GM18873 (cell line): ENCODE data around the gene TCERG1.

ENCODE experiments used
- ATAC-seq: cut with Tn5 transposase; IDR thresholded peaks from one replicate; pipeline ENCODE4 v1.9.1; 2021; ENCODE audit warnings: mild to moderate bottlenecking, moderate library complexity, moderate number of reproducible peaks; ENCODE audit not compliant: unreplicated experiment, low FRiP score

TCERG1 gene

DNA sequence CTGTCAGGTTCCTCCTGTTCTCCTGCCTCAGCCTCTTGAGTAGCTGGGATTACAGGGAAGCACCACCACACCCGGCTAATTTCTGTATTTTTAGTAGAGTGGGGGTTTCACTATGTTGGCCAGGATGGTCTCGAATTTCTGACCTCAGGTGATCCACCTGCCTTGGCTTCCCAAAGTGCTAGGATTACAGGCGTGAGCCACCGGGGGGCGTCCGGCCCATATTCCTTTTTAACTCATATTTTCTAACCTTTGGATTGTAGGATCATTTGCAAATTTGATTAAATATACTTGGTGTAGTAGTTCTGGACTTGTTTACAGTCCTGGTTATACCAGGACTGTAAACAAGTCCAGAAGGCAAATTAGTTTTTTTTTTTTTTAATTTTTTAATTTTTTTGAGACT lies 4.3 kb downstream of the TCERG1 start:
- ATAC-seq = no peak

DNA sequence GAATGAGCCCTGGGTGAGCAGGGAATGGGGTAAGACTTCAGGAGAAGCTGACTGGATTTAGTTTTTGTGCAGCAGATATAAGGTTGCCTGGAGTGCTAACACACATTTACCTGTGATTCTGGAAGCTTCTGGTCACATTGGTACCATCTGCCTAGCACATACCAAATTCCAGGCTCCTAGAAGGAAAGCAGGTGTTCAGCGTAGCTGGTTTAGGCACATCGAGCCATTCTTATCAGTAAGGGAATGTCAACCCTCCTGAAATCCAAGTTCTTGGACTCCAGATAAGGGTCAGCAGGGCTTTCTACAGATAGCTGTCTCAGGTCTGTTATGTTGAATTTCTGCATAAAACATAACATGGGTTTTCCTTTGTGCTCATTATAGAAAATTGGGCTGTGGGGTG lies 10.3 kb downstream of the TCERG1 start:
- no peak for ATAC-seq

DNA sequence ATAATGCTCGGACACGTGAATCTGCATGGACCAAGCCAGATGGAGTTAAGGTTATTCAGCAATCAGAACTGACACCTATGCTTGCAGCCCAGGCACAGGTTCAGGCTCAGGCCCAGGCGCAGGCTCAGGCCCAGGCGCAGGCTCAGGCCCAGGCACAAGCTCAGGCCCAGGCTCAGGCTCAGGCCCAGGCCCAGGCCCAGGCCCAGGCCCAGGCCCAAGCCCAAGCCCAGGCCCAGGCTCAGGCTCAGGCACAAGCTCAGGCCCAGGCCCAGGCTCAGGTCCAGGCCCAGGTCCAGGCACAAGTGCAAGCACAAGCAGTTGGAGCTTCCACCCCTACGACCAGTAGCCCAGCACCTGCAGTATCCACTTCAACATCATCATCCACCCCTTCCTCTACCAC lies 11.8 kb downstream of the TCERG1 start:
- no peak for ATAC-seq

DNA sequence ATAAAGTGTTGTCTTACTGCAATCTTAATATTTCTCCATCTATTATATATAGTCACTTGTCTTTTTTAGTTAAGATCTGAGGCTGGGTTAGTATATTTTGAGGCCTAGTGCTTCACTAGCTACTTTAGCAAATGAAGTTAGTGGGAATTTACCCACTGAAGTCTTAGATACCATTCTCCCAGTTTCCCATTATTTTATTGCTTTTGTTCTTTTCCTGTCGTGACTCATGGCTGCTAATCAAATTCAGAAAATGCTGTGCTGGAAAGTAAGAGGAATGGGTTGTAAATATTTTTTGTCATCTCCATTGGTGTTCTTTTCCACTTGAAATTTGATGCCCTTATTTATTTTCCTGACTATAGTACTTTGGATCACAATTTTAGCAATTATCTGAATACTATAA lies 14.2 kb downstream of the TCERG1 start:
- no peak for ATAC-seq

DNA sequence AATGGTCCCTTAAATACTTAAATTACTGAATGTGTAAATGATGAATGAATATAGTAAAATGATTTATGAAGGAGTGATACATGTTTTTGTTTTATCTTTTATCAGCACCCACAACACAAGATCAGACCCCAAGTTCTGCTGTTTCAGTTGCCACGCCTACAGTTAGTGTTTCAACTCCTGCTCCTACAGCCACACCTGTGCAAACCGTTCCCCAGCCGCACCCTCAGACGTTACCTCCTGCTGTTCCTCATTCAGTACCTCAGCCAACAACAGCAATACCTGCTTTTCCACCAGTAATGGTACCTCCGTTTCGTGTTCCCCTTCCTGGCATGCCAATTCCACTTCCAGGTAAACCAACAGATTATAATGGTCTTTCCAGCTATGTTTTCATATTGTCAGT lies 16.3 kb downstream of the TCERG1 start:
- no peak for ATAC-seq

DNA sequence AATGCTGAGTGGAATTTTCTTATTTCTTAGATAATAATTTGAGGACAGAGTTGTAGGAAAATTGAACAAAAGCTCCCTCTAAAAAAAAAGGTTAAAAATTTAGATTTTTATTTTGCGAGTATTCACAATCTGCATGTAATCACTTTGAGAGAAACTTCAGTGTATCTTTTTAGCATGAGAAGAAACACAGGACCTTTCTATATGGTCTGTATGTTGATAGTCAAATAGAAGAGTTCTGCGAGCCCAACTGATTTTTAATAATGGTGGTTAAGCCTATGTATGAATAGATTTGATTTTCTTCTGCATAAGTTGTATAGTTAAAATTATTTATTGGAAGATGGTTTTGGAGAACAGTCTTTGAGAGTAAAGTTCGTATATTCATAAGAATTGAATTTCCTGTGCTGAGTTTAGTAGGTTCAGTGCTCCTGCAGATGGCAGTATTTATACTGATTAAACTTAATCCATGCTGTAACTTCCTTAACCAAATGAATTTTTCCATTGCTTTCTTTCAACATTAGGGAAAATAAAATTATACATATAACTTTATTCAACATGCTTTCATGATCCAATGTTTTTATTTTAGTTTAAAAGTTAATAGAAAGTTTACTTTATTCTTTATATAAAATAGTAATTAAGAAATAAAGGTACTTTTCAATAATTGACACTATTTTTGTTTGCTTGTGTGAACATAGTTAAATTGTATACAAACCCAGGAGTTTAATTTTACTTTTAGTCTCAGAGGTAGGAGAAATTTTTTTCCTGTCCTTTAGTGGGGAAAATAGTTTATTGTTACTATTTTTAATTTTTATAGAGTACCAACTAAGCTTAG lies 19.6 kb downstream of the TCERG1 start:
- ATAC-seq = no peak

DNA sequence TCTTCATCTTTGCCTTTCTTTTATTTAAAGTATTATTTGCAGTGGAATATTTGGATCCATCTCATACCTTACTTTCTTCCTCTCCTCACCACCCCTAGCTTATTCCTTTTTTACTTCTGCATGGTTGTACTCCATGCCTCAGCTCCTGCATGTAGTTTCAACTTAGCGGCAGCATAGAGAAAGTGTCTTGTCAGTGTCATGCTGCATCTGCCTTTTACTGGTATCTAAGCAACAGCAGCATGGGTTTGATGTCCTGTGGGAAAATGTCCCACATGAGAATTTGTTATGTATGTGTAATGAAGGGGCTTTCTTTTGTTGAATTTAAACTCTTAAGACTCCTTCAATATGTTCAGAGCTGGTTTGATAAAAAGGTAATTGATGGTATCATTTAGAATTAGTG lies 20.6 kb downstream of the TCERG1 start:
- ATAC-seq = no peak

DNA sequence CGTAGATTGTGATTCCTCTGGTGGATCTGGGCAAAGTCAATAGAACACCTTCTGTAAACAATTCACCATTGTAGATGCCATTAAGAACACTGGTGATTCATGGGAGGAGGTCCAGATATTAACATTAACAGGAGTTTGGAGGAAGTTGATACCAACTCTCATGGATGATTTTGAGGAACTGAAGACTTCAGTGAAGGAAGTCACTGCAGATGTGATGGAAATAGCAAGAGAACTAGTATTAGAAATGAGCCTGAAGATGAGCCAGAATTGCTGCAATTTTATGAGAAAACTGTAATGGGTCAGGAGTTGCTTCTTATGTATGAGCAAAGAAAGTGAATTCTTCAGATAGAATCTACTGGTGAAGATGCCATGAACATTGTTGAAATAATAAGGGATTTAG lies 26.9 kb downstream of the TCERG1 start:
- no peak for ATAC-seq

DNA sequence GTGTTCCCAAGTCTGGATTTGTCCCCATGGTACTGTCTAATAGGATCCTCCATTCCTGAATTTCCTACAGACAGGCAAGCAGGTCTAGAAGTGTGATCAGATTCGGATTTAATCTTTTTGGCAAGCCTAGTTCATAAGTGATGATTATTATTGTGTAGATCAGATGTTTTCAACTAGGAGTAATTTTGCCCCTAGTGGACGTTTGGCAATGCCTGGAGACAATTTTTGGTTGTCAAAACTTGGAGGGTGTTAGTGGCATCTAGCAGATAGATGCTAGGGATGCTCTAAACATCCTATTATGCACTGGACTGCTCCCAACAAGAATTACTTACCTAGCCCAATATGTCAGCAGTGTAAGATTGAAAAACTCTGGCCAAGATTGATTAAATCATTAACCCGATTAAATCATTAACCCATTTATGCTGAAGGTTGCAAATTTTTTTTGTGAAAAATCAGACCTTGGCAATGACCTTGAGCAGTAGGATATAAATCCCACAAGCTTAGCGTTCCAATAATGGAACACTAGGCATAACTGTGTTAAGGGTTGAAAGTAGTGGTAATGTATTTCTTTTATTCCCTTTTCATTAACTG lies 28.2 kb downstream of the TCERG1 start:
- ATAC-seq = no peak

DNA sequence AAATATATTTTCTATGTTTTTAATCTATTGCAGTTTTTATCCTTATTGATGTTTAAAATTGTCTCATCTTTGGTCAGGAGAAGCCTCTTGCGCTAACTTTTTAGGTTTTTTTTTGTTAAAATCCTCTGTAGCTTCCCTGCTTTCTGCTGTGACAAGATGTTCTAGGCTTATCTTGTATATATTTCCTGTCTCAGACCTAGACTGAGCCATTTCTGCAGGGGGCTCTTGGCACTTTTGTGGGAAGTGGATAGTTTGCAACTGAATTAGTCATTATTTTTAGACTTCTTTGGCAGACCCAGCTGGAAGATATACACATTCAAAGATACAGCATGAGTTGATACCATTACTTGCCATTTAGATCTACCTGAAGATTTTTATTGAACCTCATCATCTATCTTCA lies 28.8 kb downstream of the TCERG1 start:
- ATAC-seq = no peak

DNA sequence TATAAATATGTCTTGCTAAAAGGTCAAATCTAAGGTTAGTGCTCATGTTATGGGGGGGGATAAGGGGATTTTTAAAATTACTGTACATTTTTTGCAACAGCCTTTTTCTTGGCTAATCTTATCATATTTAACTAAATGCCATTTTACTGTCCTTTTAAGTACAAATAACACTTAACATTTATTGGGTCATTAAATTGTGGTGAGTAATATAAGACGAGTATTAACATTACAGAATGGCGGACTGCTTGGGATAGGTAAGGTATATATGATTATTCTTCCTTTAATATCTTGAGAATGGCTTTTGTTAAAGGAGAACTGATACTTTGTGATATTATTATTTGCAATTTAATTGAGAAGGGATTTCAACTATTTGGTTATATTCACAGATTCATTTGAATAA lies 35.6 kb downstream of the TCERG1 start:
- ATAC-seq = no peak

DNA sequence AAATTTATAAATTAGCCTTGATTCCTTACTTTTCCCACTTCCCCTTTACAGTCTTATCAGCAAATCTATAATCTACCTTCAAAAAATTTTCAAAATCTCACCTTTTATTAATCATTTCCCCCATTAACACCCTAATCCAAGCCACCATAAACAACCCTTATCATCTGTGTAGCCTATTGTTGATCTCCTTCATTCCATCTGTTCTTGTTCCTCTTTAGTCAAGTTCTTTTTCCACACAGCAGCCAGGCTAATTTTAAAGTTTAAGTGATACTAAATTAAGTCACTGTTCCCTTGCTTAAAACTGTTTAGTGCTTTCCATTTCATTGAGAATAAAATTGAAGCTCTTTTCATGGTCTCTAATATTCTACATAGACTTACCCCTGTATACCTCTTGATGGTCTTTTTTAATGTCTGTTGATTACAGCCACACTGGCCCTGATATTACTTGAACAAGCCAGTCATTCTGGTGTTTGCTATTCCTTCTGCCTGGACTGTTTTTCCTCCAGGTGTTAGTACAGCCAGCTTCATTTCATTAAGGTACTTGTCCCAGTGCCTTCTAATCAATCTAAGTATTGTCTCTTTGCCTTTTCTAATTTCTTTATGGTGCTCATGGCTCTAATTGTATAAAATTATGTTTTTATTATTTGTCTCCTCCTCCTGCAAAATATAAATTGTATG lies 37.7 kb downstream of the TCERG1 start:
- no peak for ATAC-seq

DNA sequence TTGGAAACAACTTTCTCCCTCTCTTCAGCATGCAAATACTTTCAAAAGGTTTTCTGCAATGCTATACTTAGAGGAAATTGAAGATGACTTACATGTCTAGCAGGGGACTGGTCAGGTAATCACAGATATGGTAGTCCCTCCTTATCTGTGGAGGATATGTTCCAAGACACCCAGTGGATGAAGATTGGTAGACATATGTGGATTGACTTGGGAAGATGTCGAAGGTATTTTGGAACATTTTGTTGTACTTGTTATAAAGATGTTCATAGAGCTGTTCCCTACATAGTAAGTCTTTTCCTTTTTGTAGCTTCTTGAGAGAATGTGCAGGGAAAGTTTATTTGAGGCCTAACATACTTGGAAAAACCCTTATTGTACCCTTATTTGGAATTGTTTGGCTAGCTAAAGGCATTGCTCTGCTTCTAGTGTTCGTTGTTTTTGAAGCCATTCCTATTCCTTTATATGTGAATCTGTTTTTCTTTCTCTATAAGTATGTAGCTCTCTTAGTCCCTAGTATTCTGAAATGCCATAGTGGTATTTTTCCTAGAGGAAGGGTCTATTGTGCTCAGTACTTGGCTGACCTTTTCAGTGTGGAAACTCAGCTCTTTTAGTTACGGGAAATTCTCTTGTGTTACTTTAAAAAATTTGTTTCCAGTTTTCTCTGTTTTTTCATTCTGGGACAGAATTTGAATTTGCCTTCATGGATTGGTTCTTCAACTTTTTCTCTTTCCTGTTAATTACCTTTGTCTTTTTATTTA lies 43.1 kb downstream of the TCERG1 start:
- ATAC-seq = no peak

DNA sequence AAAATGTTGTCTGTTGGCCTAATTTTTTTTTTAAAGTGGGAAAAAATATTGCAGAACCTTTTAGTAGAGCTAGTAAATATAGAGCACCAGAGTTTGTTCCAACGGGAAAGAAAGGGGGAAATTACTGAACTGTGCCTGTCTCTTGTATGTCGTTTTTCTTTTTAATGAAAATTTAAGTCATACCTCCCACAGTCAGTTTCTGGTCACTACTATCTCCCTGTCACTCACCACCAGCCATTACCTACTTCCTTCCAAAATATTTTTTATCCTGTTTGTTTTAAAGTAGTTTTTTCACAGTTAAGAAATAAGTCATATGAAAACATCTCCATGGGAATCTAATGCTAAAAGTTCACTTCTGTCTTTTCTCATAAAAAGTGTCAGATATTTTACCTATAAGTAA lies 47.5 kb downstream of the TCERG1 start:
- no peak for ATAC-seq

DNA sequence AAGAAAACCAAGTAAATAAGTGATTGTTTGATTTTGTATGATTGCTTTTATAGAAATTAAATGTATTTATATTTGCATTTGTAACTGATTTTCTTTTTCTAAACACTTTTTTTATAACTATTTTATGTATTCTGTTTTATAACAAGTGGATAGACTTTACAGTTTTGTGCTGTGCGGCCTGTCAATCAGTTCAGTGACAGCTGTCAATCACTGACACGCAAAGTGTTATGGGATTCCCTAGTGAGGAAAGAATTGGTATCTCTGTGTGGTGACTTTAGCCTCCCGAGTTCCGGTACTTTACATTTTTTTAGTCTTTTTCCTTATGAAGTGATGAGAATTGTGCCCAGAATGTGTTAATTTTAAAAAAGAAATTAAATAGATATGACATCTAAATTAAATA lies 52.5 kb downstream of the TCERG1 start:
- no peak for ATAC-seq

DNA sequence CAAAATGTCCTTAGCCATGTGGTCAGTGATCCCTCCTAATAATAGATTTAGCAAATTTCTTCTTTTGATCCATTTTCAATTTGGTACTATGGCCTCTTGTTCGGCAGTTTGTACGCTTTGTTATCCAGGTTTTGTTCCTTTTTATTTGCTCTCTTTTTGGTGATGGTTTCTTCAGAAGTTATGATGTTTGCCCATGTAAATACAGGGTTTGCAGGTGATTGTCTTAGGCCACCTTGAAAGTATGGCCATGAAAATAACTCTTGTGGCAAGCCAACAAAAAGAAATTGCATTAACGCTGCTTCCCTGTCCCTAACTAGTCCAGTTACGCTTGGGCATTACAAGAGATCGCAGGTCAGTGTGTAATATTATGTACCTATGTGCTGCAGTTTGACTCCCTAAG lies 60.3 kb downstream of the TCERG1 start:
- no peak for ATAC-seq

DNA sequence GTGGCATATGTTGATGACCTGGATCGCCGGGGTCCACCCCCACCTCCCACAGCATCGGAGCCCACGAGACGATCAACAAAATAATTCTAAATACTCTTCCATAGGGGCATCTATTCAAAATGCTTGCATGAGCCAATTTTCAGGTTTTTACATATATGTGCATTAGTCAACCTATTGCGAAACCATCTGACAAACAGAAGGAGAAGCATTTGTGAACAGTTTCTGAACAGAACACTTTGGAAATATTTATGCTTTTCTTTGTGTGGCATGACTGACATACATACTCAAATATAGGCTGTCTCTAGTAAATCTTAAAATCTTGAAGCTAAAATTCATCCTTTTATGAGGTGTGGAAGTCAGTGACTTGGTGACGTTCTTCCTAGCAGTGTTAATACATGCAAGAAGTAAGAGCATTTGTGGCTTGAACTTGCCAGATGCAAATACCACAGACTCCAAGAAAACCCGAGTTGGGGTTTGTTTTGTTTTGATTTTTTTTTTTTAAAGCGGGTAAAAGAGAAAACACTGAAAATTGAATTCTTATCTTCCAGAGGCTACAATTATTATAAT lies 63.5 kb downstream of the TCERG1 start:
- ATAC-seq = no peak

DNA sequence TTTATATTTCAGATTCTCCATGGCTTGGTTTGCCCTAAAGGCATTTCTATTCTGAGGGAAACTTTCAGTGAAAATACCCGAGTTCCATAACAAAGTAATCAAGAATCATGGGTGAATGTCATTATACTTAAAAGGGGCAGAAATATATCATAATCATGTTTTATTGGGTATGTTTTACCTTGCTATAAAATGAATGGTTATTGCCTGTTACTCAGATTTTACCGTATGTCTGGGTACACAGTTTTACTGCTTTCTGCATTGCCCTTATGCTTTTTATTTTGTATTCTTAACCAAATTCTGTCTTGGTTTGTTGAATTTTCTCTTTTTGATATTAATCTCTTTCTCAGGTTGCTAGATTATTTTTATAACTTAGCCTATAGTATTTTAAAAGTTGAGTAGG lies 66.3 kb downstream of the TCERG1 start:
- no peak for ATAC-seq

DNA sequence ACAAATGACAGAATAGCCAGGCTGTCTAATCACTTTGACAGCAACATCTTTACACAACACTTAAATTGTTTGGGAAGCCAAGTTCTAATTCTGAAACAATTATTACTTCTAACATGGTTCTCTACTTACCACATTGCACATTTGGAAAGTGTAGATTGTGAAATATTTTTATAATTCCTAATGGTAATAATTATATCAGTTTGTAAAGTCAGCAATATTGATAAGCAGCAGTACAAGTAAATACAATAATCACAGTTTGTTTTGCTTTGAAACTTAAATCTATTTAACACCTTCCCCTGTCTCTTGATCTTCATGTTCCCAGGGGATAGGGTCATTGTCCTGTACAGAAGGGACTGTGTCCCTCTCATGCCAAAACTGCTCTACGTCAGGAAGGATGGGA lies 67.4 kb downstream of the TCERG1 start:
- no peak for ATAC-seq

DNA sequence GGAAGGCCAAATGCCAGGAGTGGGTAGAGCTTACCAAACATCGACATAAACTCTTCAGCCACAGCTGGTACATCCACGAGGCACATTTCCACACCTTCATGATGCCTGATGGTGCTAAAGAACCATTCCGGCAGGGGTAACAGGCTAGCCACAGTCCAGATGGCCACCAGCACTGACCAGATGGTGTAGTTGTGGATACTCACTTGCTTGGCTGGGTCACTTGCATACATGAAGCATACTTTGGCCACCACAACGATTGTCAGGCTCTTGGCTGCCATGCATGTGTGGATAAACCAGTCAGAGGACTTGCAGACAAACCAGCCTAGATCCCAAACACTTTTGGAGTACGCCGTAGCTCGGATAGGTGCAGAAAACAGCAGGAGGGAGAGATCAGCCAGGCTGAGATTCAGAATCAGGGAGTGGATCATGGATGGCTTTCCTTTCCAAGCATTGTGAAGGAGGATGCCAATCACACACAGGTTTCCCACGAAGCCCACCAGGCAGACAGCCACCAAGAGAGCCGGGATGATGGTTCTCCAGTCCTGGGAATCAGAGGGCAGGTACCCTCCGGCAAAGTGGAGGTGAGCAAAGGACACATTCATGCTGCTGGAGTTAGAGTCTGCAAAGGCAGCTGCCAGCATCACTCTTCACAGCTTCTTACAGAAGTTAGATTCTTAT lies 68.5 kb downstream of the TCERG1 start:
- no peak for ATAC-seq
